SU-DHL-6 (cell line): ENCODE results near the gene ABHD3.

Experiments used
- CTCF ChIP-seq: fragments of 200-600 bp; sonication (generic); IDR thresholded peaks from one replicate; pipeline ENCODE4 v1.5.1; 2017; ENCODE audit warnings: antibody characterized with exemption, mild to moderate bottlenecking, low read length, moderate library complexity; ENCODE audit not compliant: insufficient read depth, poor library complexity, severe bottlenecking
- EZH2phosphoT487 ChIP-seq: fragments of 200-600 bp; sonication (generic), shearing (Covaris generic); conservative IDR thresholded peaks from 2 replicates; pipeline ENCODE4 v1.6.1; 2018; ENCODE audit warnings: mild to moderate bottlenecking, antibody characterized with exemption, low read length, moderate library complexity, mixed read lengths

- no peak for TF ChIP-seq CTCF
- TF ChIP-seq EZH2phosphoT487 = no peak
Measured at GRCh38 chr18:21735452-21736015, 31.0 kb upstream of the ABHD3 start.
